Neural progenitor cell (in vitro differentiated cells): ENCODE measurements around the gene ATP11A. TPM values are rescaled to one million over a fixed set of nuclear protein-coding genes. Genes with fewer than 3 reads are reported as not detected.
"Not testable (repeated sequence)": the region's sequence is repeated elsewhere in the genome, so short reads cannot be mapped to it uniquely, and the experiment has no call there.

ENCODE experiments used
- DNase-seq: peaks from one replicate; pipeline ENCODE4 v3.0.0-alpha.2; 2016; ENCODE audit warnings: low spot score
- H2AFZ ChIP-seq: fragments of 200-600 bp; sonication (generic); replicated peaks from 2 replicates; pipeline ENCODE4 v1.6.1; 2016; ENCODE audit warnings: antibody characterized with exemption
- H3F3A ChIP-seq: fragments of 200-600 bp; sonication (generic); 2 replicates; pipeline ENCODE4 v1.6.1; 2016; ENCODE audit warnings: antibody characterized with exemption, low read depth
- H3K27ac ChIP-seq: fragments of 200-600 bp; sonication (generic); 2 replicates; pipeline ENCODE4 v1.5.1; 2016; ENCODE audit warnings: mild to moderate bottlenecking
- H3K27me3 ChIP-seq: fragments of 200-600 bp; sonication (generic); 2 replicates; pipeline ENCODE4 v1.6.1; 2016; ENCODE audit warnings: mild to moderate bottlenecking, moderate library complexity
- H3K36me3 ChIP-seq: fragments of 200-600 bp; sonication (generic); 2 replicates; pipeline ENCODE4 v1.5.1; 2016
- H3K4me1 ChIP-seq: fragments of 200-600 bp; sonication (generic); 2 replicates; pipeline ENCODE4 v1.6.1; 2016; ENCODE audit warnings: mixed run types
- H3K4me2 ChIP-seq: fragments of 200-600 bp; sonication (generic); 2 replicates; pipeline ENCODE4 v1.6.1; 2016
- H3K4me3 ChIP-seq: fragments of 200-600 bp; sonication (generic); 2 replicates; pipeline ENCODE4 v1.5.1; 2016
- H3K79me2 ChIP-seq: fragments of 200-600 bp; sonication (generic); 2 replicates; pipeline ENCODE4 v1.6.1; 2016; ENCODE audit warnings: low read depth
- H3K9ac ChIP-seq: fragments of 200-600 bp; sonication (generic); 2 replicates; pipeline ENCODE4 v1.6.1; 2016
- H3K9me3 ChIP-seq: fragments of 200-600 bp; sonication (generic); 2 replicates; pipeline ENCODE4 v1.5.1; 2016; ENCODE audit warnings: low read depth
- H4K20me1 ChIP-seq: fragments of 200-600 bp; sonication (generic); 2 replicates; pipeline ENCODE4 v1.6.1; 2016; ENCODE audit warnings: low read depth
- H3K27ac Mint-ChIP-seq: 3 replicates; pipeline ENCODE4 v1.8.0; 2021; ENCODE audit warnings: mixed read lengths
- H3K27me3 Mint-ChIP-seq: 2 replicates; pipeline ENCODE4 v1.8.0; 2022; ENCODE audit warnings: low read depth, mild to moderate bottlenecking, inconsistent platforms, moderate library complexity, mixed read lengths; ENCODE audit not compliant: insufficient read depth
- H3K36me3 Mint-ChIP-seq: 3 replicates; pipeline ENCODE4 v1.8.0; 2021; ENCODE audit warnings: mixed read lengths
- H3K4me1 Mint-ChIP-seq: 3 replicates; pipeline ENCODE4 v1.8.0; 2021; ENCODE audit warnings: mixed read lengths
- H3K4me3 Mint-ChIP-seq: 3 replicates; pipeline ENCODE4 v1.8.0; 2021; ENCODE audit warnings: mild to moderate bottlenecking, moderate library complexity, mixed read lengths
- H3K9me3 Mint-ChIP-seq: 3 replicates; pipeline ENCODE4 v1.8.0; 2020; ENCODE audit warnings: mixed read lengths
- EZH2 ChIP-seq: fragments of 200-600 bp; sonication (generic); IDR thresholded peaks from 2 replicates; pipeline ENCODE4 v1.6.1; 2017; ENCODE audit warnings: antibody characterized with exemption, mild to moderate bottlenecking, moderate library complexity
- EZH2phosphoT487 ChIP-seq: fragments of 200-600 bp; sonication (generic); IDR thresholded peaks from 2 replicates; pipeline ENCODE4 v1.6.1; 2017; ENCODE audit warnings: antibody characterized with exemption
- total RNA-seq: library from RNA; depleted of rRNA; stranded (reverse); fragments of >200 nt; gene quantifications from 2 replicates; pipeline ENCODE4 v1.2.3, GENCODE V29; 2015; ENCODE audit warnings: low replicate concordance
- TF ChIP-seq, protein P1 (sequence below): fragments of 200-600 bp; sonication (generic); IDR thresholded peaks from 2 replicates; pipeline ENCODE4 v1.5.1; 2017; ENCODE audit warnings: antibody characterized with exemption, mild to moderate bottlenecking

ATP11A gene
- total RNA-seq, 1 donor from 2014 or later: 12.6 TPM

DNA sequence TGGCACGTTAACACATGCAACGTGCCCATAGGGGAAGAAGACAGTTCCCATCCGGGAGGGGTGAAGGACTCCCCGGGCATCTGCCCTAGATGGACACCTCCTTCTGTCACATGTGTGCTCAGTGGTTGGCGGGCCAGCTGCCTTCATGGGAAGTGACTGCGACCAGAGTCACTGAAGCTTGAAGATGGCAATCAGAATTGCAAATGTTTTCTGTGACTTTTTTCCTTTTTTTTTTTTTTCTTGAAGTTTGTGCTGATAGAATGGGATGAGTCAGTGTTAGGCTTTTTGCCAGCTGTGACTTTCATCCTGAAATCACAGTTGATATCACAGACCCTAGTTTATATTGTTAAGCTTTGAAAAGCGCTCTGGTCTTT is 170.0 kb downstream of the ATP11A start:
- Mint-ChIP-seq H3K4me3 (no peak overlapping the region), H3K4me1 (peaks cover 14% of the 10 kb centered on the region), H3K27ac (no peak overlapping the region), H3K27me3 (peaks cover 3% of the 10 kb centered on the region), H3K9me3 (no peaks in the 10 kb centered on the region), H3K36me3 (peaks cover 13% of the 10 kb centered on the region)
- Histone ChIP-seq H3K4me3 (no peak overlapping the region), H3K27ac (no peak overlapping the region), H3K4me1 (no peaks in the 10 kb centered on the region), H3K36me3 (no peaks in the 10 kb centered on the region), H2AFZ (no peak overlapping the region), H3K9me3 (no peaks in the 10 kb centered on the region), H3K9ac (no peak overlapping the region), H4K20me1 (no peaks in the 10 kb centered on the region), H3K79me2 (no peaks in the 10 kb centered on the region), H3K27me3 (no peaks in the 10 kb centered on the region), H3K4me2 (no peak overlapping the region), H3F3A (no peaks in the 10 kb centered on the region)
- TF ChIP-seq EZH2: no peak
- TF ChIP-seq, protein P1, sequence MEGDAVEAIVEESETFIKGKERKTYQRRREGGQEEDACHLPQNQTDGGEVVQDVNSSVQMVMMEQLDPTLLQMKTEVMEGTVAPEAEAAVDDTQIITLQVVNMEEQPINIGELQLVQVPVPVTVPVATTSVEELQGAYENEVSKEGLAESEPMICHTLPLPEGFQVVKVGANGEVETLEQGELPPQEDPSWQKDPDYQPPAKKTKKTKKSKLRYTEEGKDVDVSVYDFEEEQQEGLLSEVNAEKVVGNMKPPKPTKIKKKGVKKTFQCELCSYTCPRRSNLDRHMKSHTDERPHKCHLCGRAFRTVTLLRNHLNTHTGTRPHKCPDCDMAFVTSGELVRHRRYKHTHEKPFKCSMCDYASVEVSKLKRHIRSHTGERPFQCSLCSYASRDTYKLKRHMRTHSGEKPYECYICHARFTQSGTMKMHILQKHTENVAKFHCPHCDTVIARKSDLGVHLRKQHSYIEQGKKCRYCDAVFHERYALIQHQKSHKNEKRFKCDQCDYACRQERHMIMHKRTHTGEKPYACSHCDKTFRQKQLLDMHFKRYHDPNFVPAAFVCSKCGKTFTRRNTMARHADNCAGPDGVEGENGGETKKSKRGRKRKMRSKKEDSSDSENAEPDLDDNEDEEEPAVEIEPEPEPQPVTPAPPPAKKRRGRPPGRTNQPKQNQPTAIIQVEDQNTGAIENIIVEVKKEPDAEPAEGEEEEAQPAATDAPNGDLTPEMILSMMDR: no peak
- no peak for TF ChIP-seq EZH2phosphoT487
- DNase-seq: no peak

DNA sequence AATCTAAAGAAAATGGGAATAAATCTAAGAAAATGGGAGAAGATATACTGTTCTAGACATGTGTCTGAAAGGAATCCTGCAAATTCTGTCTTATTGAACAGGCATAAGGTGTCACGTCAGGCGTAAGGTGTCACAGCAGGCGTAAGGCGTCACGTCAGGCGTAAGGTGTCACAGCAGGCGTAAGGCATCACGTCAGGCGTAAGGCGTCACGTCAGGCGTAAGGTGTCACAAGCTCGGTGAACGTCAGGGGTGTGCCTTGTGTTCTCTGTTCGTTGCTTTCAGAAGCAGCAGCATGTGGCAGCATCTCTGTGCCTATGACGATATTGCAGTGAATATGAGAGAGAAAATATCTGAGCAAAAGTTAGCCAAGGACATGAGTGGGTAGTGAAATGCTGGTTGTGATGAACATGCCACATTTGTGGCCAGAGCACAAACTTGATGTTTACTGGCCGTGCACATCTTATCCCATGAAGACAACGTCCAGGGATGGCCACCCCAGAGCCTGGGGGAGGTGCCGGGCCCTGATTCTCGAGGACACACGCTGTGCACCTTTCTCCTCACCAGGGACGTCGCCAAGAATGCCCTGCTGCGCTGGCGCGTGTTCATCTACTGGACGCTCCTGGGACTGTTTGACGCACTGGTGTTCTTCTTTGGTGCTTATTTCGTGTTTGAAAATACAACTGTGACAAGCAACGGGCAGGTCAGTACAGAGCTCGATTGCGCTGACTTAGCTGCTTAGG is 172.2 kb downstream of the ATP11A start:
- H3K27ac Mint-ChIP-seq: no peak overlapping the region
- H3K27me3 ChIP-seq: no peaks in the 10 kb centered on the region
- H3K9me3 ChIP-seq: no peaks in the 10 kb centered on the region
- H3K4me2 ChIP-seq: no peak overlapping the region
- H3K27me3 Mint-ChIP-seq: peaks cover 3% of the 10 kb centered on the region
- H2AFZ ChIP-seq: no peak overlapping the region
- no peaks in the 10 kb centered on the region for H3F3A ChIP-seq
- H3K4me1 Mint-ChIP-seq: peaks cover 18% of the 10 kb centered on the region
- H3K4me3 ChIP-seq: no peak overlapping the region
- H3K36me3 ChIP-seq: no peaks in the 10 kb centered on the region
- H3K4me3 Mint-ChIP-seq: no peak overlapping the region
- no peak for DNase-seq
- TF ChIP-seq EZH2 (no peak), EZH2phosphoT487 (no peak)
- TF ChIP-seq, protein P1: no peak
- peaks cover 24% of the 10 kb centered on the region for H3K36me3 Mint-ChIP-seq
- no peak overlapping the region for H3K27ac ChIP-seq
- H4K20me1 ChIP-seq: no peaks in the 10 kb centered on the region
- H3K79me2 ChIP-seq: no peaks in the 10 kb centered on the region
- no peaks in the 10 kb centered on the region for H3K9me3 Mint-ChIP-seq
- H3K9ac ChIP-seq: no peak overlapping the region
- no peaks in the 10 kb centered on the region for H3K4me1 ChIP-seq

DNA sequence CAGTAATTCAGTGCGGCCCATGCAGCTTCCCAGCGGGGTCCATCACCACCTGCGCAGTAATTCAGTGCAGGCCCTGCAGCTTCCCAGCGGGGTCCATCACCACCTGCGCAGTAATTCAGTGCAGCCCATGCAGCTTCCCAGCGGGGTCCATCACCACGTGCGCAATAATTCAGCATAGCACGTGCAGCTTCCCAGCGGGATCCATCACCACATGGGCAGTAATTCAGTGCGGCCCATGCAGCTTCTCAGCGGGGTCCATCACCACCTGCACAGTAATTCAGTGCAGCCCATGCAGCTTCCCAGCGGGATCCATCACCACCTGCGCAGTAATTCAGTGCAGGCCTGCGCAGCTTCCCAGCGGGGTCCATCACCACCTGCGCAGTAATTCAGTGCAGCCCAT is 173.5 kb downstream of the ATP11A start:
- H3K27me3 ChIP-seq, H3K4me3 ChIP-seq, H3K27ac ChIP-seq, H3K4me3 Mint-ChIP-seq, H3K9me3 ChIP-seq, H3K4me2 ChIP-seq, H2AFZ ChIP-seq, H3K27ac Mint-ChIP-seq, H4K20me1 ChIP-seq, H3K27me3 Mint-ChIP-seq, H3K4me1 ChIP-seq, H3K79me2 ChIP-seq, H3K36me3 ChIP-seq, H3K9ac ChIP-seq, H3K9me3 Mint-ChIP-seq, DNase-seq, H3F3A ChIP-seq: not testable (repeated sequence)
- H3K36me3 Mint-ChIP-seq: peaks cover 28% of the 10 kb centered on the region
- H3K4me1 Mint-ChIP-seq: peaks cover 18% of the 10 kb centered on the region

DNA sequence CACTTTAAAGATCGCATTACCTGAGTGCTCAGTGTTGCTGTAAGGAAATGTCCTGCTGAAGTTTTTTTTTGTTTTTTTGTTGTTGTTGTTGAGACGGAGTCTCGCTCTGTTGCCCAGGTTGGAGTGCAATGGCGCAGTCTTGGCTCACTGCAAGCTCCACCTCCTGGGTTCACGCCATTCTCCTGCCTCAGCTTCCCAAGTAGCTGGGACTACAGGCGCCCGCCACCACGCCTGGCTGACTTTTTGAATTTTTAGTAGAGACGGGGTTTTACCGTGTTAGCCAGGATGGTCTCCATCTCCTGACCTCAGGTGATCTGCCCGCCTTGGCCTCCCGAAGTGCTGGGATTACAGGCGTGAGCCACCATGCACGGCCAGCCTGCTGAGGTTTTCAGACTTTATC is 175.6 kb downstream of the ATP11A start:
- not testable (repeated sequence) for H3K4me2 ChIP-seq, H3K79me2 ChIP-seq, H3K27ac ChIP-seq, H3F3A ChIP-seq, H3K9ac ChIP-seq, H4K20me1 ChIP-seq, H3K4me1 Mint-ChIP-seq, H3K9me3 ChIP-seq, H3K4me1 ChIP-seq, H3K27me3 ChIP-seq, DNase-seq, H3K9me3 Mint-ChIP-seq, H3K4me3 Mint-ChIP-seq, H3K27ac Mint-ChIP-seq, H3K4me3 ChIP-seq, H3K36me3 ChIP-seq, H2AFZ ChIP-seq
- H3K27me3 Mint-ChIP-seq: peaks cover 10% of the 10 kb centered on the region
- peaks cover 34% of the 10 kb centered on the region for H3K36me3 Mint-ChIP-seq
